GM21786 (cell line): ENCODE measurements around the gene ADGRA3.
"Not testable (repeated sequence)": the region's sequence is repeated elsewhere in the genome, so short reads cannot be mapped to it uniquely, and the experiment has no call there.

ENCODE experiments used
- ATAC-seq: cut with Tn5 transposase; IDR thresholded peaks from one replicate; pipeline ENCODE4 v1.9.1; 2021; ENCODE audit not compliant: unreplicated experiment

ADGRA3 gene

GRCh38 chr4:22442956-22443355, 72.9 kb downstream of the ADGRA3 start:
- no peak for ATAC-seq

- no peak for ATAC-seq
These were observed 74.9 kb downstream of the ADGRA3 start for GRCh38 chr4:22440999-22441398.

GRCh38 chr4:22439947-22440346, 75.9 kb downstream of the ADGRA3 start:
- ATAC-seq: no peak

- no peak for ATAC-seq
These were observed 80.2 kb downstream of the ADGRA3 start for GRCh38 chr4:22435652-22436051.

- ATAC-seq: peak; percentile 76
These were observed 81.0 kb downstream of the ADGRA3 start for GRCh38 chr4:22434895-22435294.

GRCh38 chr4:22430626-22431025, 85.2 kb downstream of the ADGRA3 start:
- ATAC-seq: no peak

- no peak for ATAC-seq
These were observed 87.4 kb downstream of the ADGRA3 start for GRCh38 chr4:22428441-22428840.

GRCh38 chr4:22427675-22428074, 88.2 kb downstream of the ADGRA3 start:
- ATAC-seq: no peak

- no peak for ATAC-seq
These were observed 95.6 kb downstream of the ADGRA3 start for GRCh38 chr4:22420291-22420690.

GRCh38 chr4:22417408-22417807, 98.5 kb downstream of the ADGRA3 start:
- ATAC-seq: no peak

GRCh38 chr4:22416403-22416802, 99.5 kb downstream of the ADGRA3 start:
- no peak for ATAC-seq

- no peak for ATAC-seq
These were observed 101.0 kb downstream of the ADGRA3 start for GRCh38 chr4:22414833-22415232.

- no peak for ATAC-seq
These were observed 102.4 kb downstream of the ADGRA3 start for GRCh38 chr4:22413471-22413870.

- no peak for ATAC-seq
These were observed 103.9 kb downstream of the ADGRA3 start for GRCh38 chr4:22412013-22412412.

GRCh38 chr4:22410645-22411247, 105.1 kb downstream of the ADGRA3 start:
- no peak for ATAC-seq

GRCh38 chr4:22408474-22408873, 107.4 kb downstream of the ADGRA3 start:
- ATAC-seq: no peak

- no peak for ATAC-seq
These were observed 108.5 kb downstream of the ADGRA3 start for GRCh38 chr4:22407361-22407760.

GRCh38 chr4:22398671-22399070, 117.2 kb downstream of the ADGRA3 start:
- no peak for ATAC-seq

- no peak for ATAC-seq
These were observed 124.3 kb downstream of the ADGRA3 start for GRCh38 chr4:22391551-22391950.

GRCh38 chr4:22389240-22389870, 126.5 kb downstream of the ADGRA3 start:
- peak; percentile 82 for ATAC-seq

GRCh38 chr4:22385611-22386011, 130.3 kb downstream of the ADGRA3 start:
- ATAC-seq: no peak

- no peak for ATAC-seq
These were observed 131.7 kb downstream of the ADGRA3 start for GRCh38 chr4:22384154-22384553.

GRCh38 chr4:22382216-22382615, 133.7 kb downstream of the ADGRA3 start:
- not testable (repeated sequence) for ATAC-seq
